AG08396 (cell line): Measurements from ENCODE around the gene MYH9.
"Not testable (repeated sequence)": the region's sequence is repeated elsewhere in the genome, so short reads cannot be mapped to it uniquely, and the experiment has no call there.

ENCODE experiments used
- DNase-seq: peaks from one replicate; pipeline ENCODE4 v3.0.0; 2012; ENCODE audit warnings: low spot score, mixed read lengths

Gene MYH9

GRCh38 chr22:36413022-36413775 lies 25.4 kb upstream of the MYH9 start:
- DNase-seq = no peak

- DNase-seq = no peak
Observed at GRCh38 chr22:36411589-36412258, 24.0 kb upstream of the MYH9 start.

GRCh38 chr22:36409911-36410756 lies 22.4 kb upstream of the MYH9 start:
- DNase-seq = no peak

- not testable (repeated sequence) for DNase-seq
Observed at GRCh38 chr22:36409554-36409910, 21.8 kb upstream of the MYH9 start.

- DNase-seq = no peak
Observed at GRCh38 chr22:36409056-36409455, 21.3 kb upstream of the MYH9 start.

DNA sequence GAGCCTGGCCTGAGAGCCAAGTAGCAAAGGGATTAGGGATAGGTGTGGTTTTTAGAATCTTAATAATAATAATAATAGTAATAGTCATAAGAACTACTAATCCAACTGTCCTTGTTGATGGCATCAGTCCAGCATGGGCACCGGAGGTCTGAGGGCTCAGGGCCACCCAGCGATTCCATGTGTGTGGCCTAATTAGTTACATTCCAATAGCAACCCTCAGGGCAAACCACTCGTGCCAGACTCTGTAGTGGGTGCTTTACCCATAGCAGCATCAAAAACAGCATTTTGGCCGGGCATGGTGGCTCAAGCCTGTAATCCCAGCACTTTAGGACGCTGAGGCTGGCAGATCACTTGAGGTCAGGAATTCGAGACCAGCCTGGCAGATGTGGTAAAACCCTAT lies 19.0 kb upstream of the MYH9 start:
- DNase-seq = no peak

GRCh38 chr22:36405671-36406538 lies 18.1 kb upstream of the MYH9 start:
- DNase-seq = no peak

GRCh38 chr22:36405221-36405661 lies 17.5 kb upstream of the MYH9 start:
- DNase-seq = no peak

DNA sequence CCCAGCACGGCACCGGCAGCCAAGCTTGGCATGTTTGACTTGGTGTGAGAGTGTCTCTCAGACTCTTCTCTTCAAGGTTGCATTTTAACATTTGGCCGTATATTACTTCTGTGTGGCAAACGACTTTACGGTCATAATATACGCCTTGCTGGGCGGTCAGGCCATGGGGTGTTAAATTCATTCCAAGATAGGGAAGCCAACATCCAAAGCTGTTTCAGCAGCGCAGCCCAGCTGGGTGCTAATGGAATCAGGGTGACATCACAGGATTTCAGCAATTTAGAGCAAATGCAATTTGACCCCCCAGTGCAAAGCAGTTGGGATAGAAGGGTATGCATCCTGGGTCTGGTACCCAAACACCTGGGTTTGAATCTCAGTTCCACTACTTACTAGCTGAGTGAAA lies 16.7 kb upstream of the MYH9 start:
- DNase-seq = no peak

GRCh38 chr22:36399472-36399778 lies 11.7 kb upstream of the MYH9 start:
- no peak for DNase-seq

GRCh38 chr22:36398601-36399471 lies 11.1 kb upstream of the MYH9 start:
- DNase-seq = peak; percentile 59

DNA sequence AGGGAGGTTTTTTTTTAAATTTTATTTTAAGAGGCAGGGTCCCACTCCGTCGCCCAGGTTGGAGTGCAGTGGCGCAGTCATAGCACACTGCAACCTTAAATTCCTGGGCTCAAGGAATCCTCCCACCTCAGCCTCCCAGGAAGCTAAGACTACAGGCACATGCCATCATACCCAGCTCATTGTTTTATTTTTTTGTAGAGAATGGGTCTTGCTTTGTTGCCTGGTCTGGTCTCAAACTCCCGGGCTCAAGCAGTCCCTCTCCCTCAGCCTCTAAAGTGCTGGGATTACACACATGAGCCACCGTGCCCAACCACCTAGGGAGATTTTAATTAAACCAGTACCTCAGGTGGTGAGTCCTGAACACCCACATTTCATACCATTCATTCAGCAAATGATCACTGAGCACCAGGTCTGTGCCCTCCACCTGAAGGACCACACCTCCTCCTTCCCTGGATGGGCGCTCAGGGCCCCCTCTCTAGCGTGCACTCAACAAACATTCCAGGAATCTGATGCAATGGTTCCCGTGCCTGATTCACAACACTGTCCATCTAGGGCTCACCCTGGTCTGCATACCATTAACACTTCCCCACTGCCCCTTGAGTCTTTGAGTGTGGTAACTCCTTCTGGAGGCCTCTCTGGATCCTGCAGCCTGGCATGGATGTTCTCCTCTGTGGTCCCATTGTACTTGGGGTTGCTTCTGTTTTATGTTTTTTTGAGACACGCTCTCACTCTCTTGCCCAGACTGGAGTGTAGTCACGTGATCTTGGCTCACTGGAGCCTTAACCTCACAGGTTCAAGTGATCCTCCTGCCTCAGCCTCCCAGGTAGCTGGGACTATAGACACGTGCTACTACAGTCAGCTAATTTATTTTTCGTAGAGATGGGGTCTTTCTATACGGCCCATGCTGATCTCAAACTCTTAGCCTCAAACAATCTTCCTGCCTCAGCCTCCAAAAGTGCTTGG lies 9.6 kb upstream of the MYH9 start:
- peak; percentile 57 for DNase-seq

DNA sequence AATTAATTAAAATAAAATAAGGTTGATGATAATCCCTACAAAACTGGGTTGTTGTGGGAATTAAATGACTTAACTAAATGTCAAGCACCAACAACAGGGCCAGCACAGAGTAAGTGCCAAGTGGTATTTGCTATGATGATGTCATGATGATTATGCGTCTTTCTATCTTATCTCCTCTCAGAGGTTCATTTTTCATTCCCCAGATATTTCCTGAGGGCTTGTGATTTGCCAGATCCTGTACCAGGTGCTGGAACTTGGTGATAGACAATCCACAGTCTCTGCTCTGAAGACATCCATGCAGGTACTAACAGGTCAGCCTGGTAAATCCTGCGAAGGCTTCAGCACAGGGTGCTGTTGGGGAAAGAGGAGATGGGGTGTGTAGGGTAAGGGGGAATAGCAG lies 8.1 kb upstream of the MYH9 start:
- DNase-seq = no peak

- no peak for DNase-seq
Observed at GRCh38 chr22:36395055-36395849, 7.5 kb upstream of the MYH9 start.

GRCh38 chr22:36391638-36392037 lies 3.9 kb upstream of the MYH9 start:
- no peak for DNase-seq

DNA sequence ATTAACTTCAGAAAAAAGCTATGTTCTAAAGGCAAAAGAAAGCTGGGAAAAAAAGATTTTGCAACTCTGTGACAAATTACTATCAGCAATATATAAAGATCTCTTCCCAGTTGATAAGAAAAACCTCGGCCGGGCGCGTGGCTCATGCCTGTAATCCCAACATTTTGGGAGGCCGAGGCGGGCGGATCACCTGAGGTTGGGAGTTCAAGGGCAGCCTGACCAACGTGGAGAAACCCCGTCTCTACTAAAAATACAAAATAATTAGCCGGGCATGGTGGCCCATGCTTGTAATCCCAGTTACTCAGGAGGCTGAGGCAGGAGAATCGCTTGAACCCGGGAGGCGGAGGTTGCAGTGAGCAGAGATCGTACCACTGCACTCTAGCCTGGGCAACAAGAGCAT lies 1.4 kb upstream of the MYH9 start:
- DNase-seq = not testable (repeated sequence)

- no peak for DNase-seq
Observed at GRCh38 chr22:36387709-36387958, 133 bp downstream of the MYH9 start.

DNA sequence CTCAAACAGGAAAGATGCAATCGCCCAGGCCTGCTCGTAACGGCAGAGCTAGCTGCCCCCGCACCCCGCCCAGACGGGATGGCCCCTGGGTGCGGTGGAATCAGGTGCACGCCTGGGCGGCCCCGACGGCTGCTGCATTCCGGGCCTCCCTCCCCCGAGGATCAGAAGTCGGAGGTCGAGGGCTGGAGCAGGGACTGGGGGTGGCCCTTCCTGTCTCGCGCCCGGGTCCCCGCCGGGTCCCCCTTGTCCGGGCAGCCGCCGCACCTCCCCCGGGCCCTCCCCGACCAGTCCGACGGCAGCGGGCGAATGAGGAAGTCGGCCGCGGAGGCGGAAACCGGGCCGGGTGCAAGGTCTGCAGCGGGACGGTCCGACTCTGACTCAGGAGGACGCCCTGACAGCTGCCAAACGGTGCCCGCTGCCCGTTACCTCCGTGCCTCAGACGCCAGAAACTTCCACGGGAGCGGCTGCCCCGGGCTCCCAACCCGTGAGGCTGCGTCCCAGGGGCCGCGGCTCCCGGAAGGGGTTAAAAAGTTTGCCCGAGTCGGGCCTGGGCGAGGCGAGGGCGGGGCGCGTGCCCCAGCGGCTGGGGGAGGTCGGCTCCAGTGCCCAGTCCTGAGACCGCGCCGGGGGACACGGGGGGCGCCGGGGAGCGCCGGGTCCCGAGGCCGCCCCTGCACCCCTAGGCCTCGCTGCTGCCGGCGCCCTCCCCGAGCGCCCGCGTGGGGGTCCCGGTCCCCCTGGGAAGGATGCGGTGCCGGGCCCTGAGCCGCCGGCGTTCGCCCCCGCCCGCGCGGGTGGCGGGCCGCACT lies 663 bp downstream of the MYH9 start:
- no peak for DNase-seq
